ENCODE results near the gene TRAIP.
"Not testable (repeated sequence)": the region's sequence is repeated elsewhere in the genome, so short reads cannot be mapped to it uniquely, and the experiment has no call there.

Gene TRAIP

GRCh38 chr3:49790626-49791411 is 65.5 kb downstream of the TRAIP start:
- DNase-seq: no peak

GRCh38 chr3:49788056-49788455 is 68.3 kb downstream of the TRAIP start:
- DNase-seq: no peak

GRCh38 chr3:49787536-49787935 is 68.8 kb downstream of the TRAIP start:
- DNase-seq: no peak

GRCh38 chr3:49787182-49787464 is 69.2 kb downstream of the TRAIP start:
- no peak for DNase-seq

- peak; percentile 95 for DNase-seq
These were observed 69.8 kb downstream of the TRAIP start, which contains the start of gene IP6K1 for GRCh38 chr3:49786357-49787181. Gene IP6K1 (minus strand): TSS chr3:49786542. CDS start chr3:49748040, 38,502 bp downstream.

GRCh38 chr3:49785565-49786356 is 70.6 kb downstream of the TRAIP start:
- DNase-seq: no peak

- DNase-seq: not testable (repeated sequence)
These were observed 74.1 kb downstream of the TRAIP start for GRCh38 chr3:49782277-49782676.

GRCh38 chr3:49781415-49782199 is 74.8 kb downstream of the TRAIP start:
- DNase-seq: no peak

- not testable (repeated sequence) for DNase-seq
These were observed 75.4 kb downstream of the TRAIP start for GRCh38 chr3:49780975-49781365.

GRCh38 chr3:49780080-49780974 is 76.0 kb downstream of the TRAIP start:
- DNase-seq: no peak

GRCh38 chr3:49779358-49780079 is 76.8 kb downstream of the TRAIP start:
- no peak for DNase-seq
